ENCODE results near the gene NFIA. TPM values are rescaled to one million over a fixed set of nuclear protein-coding genes. Genes with fewer than 3 reads are reported as not detected.

NFIA gene
- polyA plus RNA-seq, 3 donors, result 1.4 to 5.3 (median 2.4) TPM

- Mint-ChIP-seq H3K36me3 (peaks cover 12 to 15% of the 10 kb centered on the region in 2 donors), H3K9me3 (no peaks in the 10 kb centered on the region), H3K27ac (no peak overlapping the region), H3K27me3 (ENCODE audit: low read depth in 3 of 3) (no peaks in the 10 kb centered on the region), H3K4me1 (peaks cover 14% of the 10 kb centered on the region), H3K4me3 (no peak overlapping the region)
- Histone ChIP-seq H3K79me2 (ENCODE audit: insufficient read depth, low read length) (no peaks in the 10 kb centered on the region), H3K36me3 (replicated peaks in 1 of 2; ENCODE audit: control insufficient read depth in 1 of 2, insufficient read depth in 2 of 2, low read length in 2 of 2) (no peaks in the 10 kb centered on the region), H3K9ac (ENCODE audit: insufficient read depth, low read length, poor library complexity, severe bottlenecking) (no peak overlapping the region), H3K27me3 (ENCODE audit: control insufficient read depth in 2 of 2, insufficient read depth in 2 of 2, low read length in 2 of 2) (no peaks in the 10 kb centered on the region), H2AFZ (ENCODE audit: insufficient read depth, low read depth, low read length, poor library complexity, severe bottlenecking) (no peak overlapping the region), H3K4me2 (replicated peaks; ENCODE audit: extremely low read depth, low read length, poor library complexity, severe bottlenecking) (no peak overlapping the region), H3K27ac (ENCODE audit: low read depth in 1 of 2, low read length in 2 of 2) (no peak overlapping the region), H4K20me1 (ENCODE audit: insufficient read depth, low read length) (no peaks in the 10 kb centered on the region), H3K4me3 (replicated peaks in 1 of 3; ENCODE audit: low read depth in 2 of 3, low read length in 3 of 3) (no peak overlapping the region), H3K9me3 (replicated peaks in 1 of 2; ENCODE audit: control insufficient read depth in 1 of 2, insufficient read depth in 1 of 2, low read length in 2 of 2) (no peaks in the 10 kb centered on the region), H3K4me1 (ENCODE audit: control insufficient read depth in 1 of 2, insufficient read depth in 2 of 2, low read length in 2 of 2) (peaks cover 4 to 11% of the 10 kb centered on the region in 2 donors)
- DNase-seq, result no peak
- TF ChIP-seq CTCF (IDR thresholded peaks at IDR 0.05), result no peak
- no CpG with 5 or more reads among the region's 6 CpGs for WGBS (ENCODE audit: insufficient coverage)
- intact Hi-C loops (cut with micrococcal nuclease), result no loop called here
These were observed 377.8 kb downstream of the NFIA start for GRCh38 chr1:61460191-61460590.

DNA sequence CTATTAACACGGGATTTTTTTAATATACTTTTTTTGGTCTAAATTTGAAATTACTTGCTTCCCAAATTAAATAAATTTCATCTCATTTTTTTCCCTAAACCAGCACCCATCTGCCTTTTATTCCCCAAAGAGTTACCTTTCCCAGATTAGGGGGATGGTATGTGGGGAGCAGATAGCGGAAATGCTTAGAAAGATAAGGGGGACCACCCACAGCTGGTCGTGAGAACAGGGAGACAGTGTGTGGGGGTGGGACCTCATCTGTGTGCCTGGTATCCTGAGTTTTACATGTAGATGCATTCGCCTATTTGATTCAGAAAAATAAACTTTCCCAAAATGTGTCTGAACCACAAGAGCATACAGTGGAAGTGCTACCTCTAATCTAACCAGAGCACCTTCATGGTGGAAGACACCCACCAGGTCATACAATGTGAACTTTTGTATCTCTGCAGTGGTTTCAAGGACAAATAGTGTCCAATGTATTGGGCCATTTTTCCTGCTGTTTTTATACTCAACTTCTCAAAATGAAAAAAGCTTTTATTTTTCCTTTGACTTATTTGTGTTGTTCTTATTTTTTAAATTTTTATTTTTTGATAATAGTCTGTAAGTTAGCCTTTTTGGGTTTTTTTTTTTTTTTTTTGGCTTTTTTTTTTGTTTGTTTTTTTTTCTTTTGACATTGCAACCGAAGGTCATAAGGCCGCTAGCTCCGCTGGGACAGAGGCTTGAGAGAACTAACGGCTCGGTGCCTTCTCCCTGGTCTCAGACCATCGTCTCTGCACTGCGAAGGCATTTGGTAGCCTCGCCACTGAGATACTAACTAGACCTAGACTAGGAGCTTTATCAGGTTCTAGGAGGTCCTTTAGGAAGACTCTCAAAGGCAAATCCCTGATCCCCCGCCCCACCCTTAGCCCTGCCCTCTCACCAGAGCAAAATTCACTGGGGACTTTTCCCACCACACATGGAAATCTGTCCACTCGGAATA is 379.3 kb downstream of the NFIA start:
- no peak for TF ChIP-seq CTCF (IDR thresholded peaks at IDR 0.05)
- no peak overlapping the region for H3K4me2 ChIP-seq (replicated peaks; ENCODE audit: extremely low read depth, low read length, poor library complexity, severe bottlenecking)
- no peaks in the 10 kb centered on the region for H3K36me3 ChIP-seq (replicated peaks in 1 of 2; ENCODE audit: control insufficient read depth in 1 of 2, insufficient read depth in 2 of 2, low read length in 2 of 2)
- Mint-ChIP-seq H3K27me3 (ENCODE audit: low read depth in 3 of 3) (no peaks in the 10 kb centered on the region), H3K9me3 (no peaks in the 10 kb centered on the region), H3K36me3 (peaks cover 6 to 7% of the 10 kb centered on the region in 2 donors), H3K4me3 (no peak overlapping the region), H3K27ac (no peak overlapping the region), H3K4me1 (peaks cover 14% of the 10 kb centered on the region)
- no peak overlapping the region for H2AFZ ChIP-seq (ENCODE audit: insufficient read depth, low read depth, low read length, poor library complexity, severe bottlenecking)
- WGBS (ENCODE audit: insufficient coverage), result 80% methylated on average over 6 of the region's 14 CpGs
- no peaks in the 10 kb centered on the region for H4K20me1 ChIP-seq (ENCODE audit: insufficient read depth, low read length)
- H3K4me1 ChIP-seq (ENCODE audit: control insufficient read depth in 1 of 2, insufficient read depth in 2 of 2, low read length in 2 of 2), result peaks cover 4 to 11% of the 10 kb centered on the region in 2 donors
- H3K27me3 ChIP-seq (ENCODE audit: control insufficient read depth in 2 of 2, insufficient read depth in 2 of 2, low read length in 2 of 2), result no peaks in the 10 kb centered on the region
- intact Hi-C loops (cut with micrococcal nuclease), result no loop called here
- H3K4me3 ChIP-seq (replicated peaks in 1 of 3; ENCODE audit: low read depth in 2 of 3, low read length in 3 of 3), result no peak overlapping the region
- H3K27ac ChIP-seq (ENCODE audit: low read depth in 1 of 2, low read length in 2 of 2), result no peak overlapping the region
- H3K79me2 ChIP-seq (ENCODE audit: insufficient read depth, low read length), result no peaks in the 10 kb centered on the region
- H3K9ac ChIP-seq (ENCODE audit: insufficient read depth, low read length, poor library complexity, severe bottlenecking), result no peak overlapping the region
- no peak for DNase-seq
- no peaks in the 10 kb centered on the region for H3K9me3 ChIP-seq (replicated peaks in 1 of 2; ENCODE audit: control insufficient read depth in 1 of 2, insufficient read depth in 1 of 2, low read length in 2 of 2)
